ENCODE measurements around the gene QSOX2.

Gene QSOX2

DNA sequence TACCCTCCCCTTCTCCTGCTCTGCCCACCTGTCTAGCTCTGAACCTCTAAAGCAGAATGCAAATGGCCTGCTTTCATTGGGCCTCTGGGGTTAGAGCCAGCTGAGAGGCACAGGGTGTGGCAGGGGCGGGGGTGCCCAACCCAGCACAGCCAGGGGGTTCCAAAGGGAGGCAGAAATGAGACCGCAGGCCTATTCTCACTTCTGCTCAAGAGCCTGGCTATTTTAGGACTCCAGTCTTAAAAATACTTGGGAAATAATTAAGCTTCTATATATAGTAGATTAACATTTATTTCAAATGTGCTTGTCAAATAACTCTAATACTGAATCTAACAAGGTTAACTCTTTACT, 5.7 kb downstream of the QSOX2 start:
- H3K14ac ChIP-seq (ENCODE audit: low read length), result no peak overlapping the region
- no peaks in the 10 kb centered on the region for H3K27me3 ChIP-seq (ENCODE audit: control insufficient read depth in 3 of 3, insufficient read depth in 3 of 3, low read depth in 1 of 3, low read length in 3 of 3)
- no peak overlapping the region for H4K91ac ChIP-seq (ENCODE audit: low read depth, low read length, poor library complexity)
- H3K9ac ChIP-seq (ENCODE audit: low read depth, low read length, poor library complexity), result no peak overlapping the region
- H2AK5ac ChIP-seq (ENCODE audit: low read depth, low read length), result no peak overlapping the region
- H3K18ac ChIP-seq (ENCODE audit: low read length), result no peak overlapping the region
- no peak overlapping the region for H3K4ac ChIP-seq (ENCODE audit: low read length)
- H2BK15ac ChIP-seq (ENCODE audit: low read length), result no peak overlapping the region
- peaks cover 19% of the 10 kb centered on the region for H3K79me1 ChIP-seq (ENCODE audit: low read depth, low read length)
- H2BK5ac ChIP-seq (ENCODE audit: low read length), result no peak overlapping the region
- no peak overlapping the region for H2AFZ ChIP-seq (ENCODE audit: low read length)
- H4K8ac ChIP-seq (ENCODE audit: low read depth, low read length), result no peak overlapping the region
- no peak overlapping the region for H3K4me2 ChIP-seq (ENCODE audit: insufficient read depth, low read length, poor library complexity, severe bottlenecking)
- H3K9me3 ChIP-seq (replicated peaks in 1 of 2; ENCODE audit: control insufficient read depth in 2 of 2, insufficient read depth in 1 of 2, low read depth in 1 of 2, low read length in 2 of 2), result no peaks in the 10 kb centered on the region
- no CpG with 5 or more reads among the region's 2 CpGs for WGBS, 2 donors (ENCODE audit: extremely low coverage in 2 of 2, insufficient read length in 2 of 2, insufficient replicate concordance in 1 of 2)
- no peak overlapping the region for H2BK12ac ChIP-seq (ENCODE audit: low read length)
- peaks cover 21 to 38% of the 10 kb centered on the region in 2 donors for H3K36me3 ChIP-seq (replicated peaks in 1 of 2; ENCODE audit: control insufficient read depth in 2 of 2, insufficient read depth in 2 of 2, low read length in 2 of 2)
- DNase-seq (ENCODE audit: low spot score), result no peak
- H3K4me3 ChIP-seq (ENCODE audit: low read length in 2 of 2), result no peak overlapping the region
- H3K23ac ChIP-seq (ENCODE audit: low read depth, low read length, poor library complexity), result no peak overlapping the region
- H3K4me1 ChIP-seq (ENCODE audit: control insufficient read depth in 2 of 2, insufficient read depth in 1 of 2, low read depth in 1 of 2, low read length in 2 of 2), result peaks cover 6 to 21% of the 10 kb centered on the region in 2 donors
- H3K27ac ChIP-seq (replicated peaks; ENCODE audit: low read length), result no peak overlapping the region
- no peak overlapping the region for H2BK120ac ChIP-seq (ENCODE audit: low read depth, low read length)

DNA sequence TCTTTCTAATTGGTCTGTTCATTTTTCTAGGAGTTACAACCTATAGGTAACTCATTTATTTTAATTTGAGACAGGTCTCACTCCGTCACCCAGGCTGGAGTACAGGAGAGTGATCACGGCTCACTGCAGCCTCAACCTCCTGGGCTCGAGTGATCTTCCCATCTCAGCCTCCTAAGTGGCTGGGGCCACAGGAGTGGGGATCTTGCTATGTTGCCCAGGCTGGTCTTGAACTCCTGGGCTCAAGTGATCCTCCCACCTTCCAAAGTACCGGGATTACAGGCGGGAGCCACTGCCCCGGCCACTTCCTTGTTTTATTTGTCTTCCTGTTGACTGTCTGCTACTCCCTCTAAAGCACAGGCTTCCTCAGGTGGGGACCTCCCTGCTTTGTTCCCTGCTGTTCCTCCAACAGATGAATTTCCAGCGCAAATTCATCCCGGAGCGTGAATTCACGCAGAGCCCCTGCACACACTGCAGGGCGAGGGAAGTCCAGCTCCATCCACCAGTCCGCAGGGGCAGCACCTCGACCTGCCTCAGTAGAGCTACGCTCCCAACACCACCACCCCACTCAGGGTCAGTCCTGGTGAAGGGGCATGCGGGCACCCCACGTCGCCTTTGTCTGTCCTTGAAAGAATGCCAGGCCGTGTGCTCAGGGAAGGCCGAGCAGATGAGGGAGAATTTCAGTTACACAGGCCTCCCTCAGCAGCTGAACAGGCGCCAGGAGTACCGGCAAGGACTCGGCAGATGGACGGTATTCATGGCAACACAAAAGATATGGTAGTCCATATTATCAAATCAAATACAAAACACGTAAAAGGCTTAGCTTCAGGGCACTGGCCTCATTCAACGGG, 6.3 kb downstream of the QSOX2 start:
- Histone ChIP-seq H2BK120ac (ENCODE audit: low read depth, low read length) (no peak overlapping the region), H2BK12ac (ENCODE audit: low read length) (no peak overlapping the region), H3K23ac (ENCODE audit: low read depth, low read length, poor library complexity) (no peak overlapping the region), H3K14ac (ENCODE audit: low read length) (no peak overlapping the region), H4K91ac (ENCODE audit: low read depth, low read length, poor library complexity) (no peak overlapping the region), H3K9ac (ENCODE audit: low read depth, low read length, poor library complexity) (no peak overlapping the region), H2BK5ac (ENCODE audit: low read length) (no peak overlapping the region), H3K9me3 (replicated peaks in 1 of 2; ENCODE audit: control insufficient read depth in 2 of 2, insufficient read depth in 1 of 2, low read depth in 1 of 2, low read length in 2 of 2) (no peaks in the 10 kb centered on the region), H3K4me2 (ENCODE audit: insufficient read depth, low read length, poor library complexity, severe bottlenecking) (no peak overlapping the region), H3K4me3 (ENCODE audit: low read length in 2 of 2) (no peak overlapping the region), H4K8ac (ENCODE audit: low read depth, low read length) (no peak overlapping the region), H3K4me1 (ENCODE audit: control insufficient read depth in 2 of 2, insufficient read depth in 1 of 2, low read depth in 1 of 2, low read length in 2 of 2) (peaks cover 2 to 18% of the 10 kb centered on the region in 2 donors), H3K27ac (replicated peaks; ENCODE audit: low read length) (no peak overlapping the region), H2AK5ac (ENCODE audit: low read depth, low read length) (no peak overlapping the region), H3K79me1 (ENCODE audit: low read depth, low read length) (peaks cover 25% of the 10 kb centered on the region), H3K36me3 (replicated peaks in 1 of 2; ENCODE audit: control insufficient read depth in 2 of 2, insufficient read depth in 2 of 2, low read length in 2 of 2) (peaks cover 24 to 43% of the 10 kb centered on the region in 2 donors), H2AFZ (ENCODE audit: low read length) (no peak overlapping the region), H3K18ac (ENCODE audit: low read length) (no peak overlapping the region), H2BK15ac (ENCODE audit: low read length) (no peak overlapping the region), H3K27me3 (ENCODE audit: control insufficient read depth in 3 of 3, insufficient read depth in 3 of 3, low read depth in 1 of 3, low read length in 3 of 3) (no peaks in the 10 kb centered on the region), H3K4ac (ENCODE audit: low read length) (no peak overlapping the region)
- no CpG with 5 or more reads among the region's 25 CpGs for WGBS, 2 donors (ENCODE audit: extremely low coverage in 2 of 2, insufficient read length in 2 of 2, insufficient replicate concordance in 1 of 2)
- DNase-seq (ENCODE audit: low spot score), result no peak

GRCh38 chr9:136238342-136238732, 7.3 kb downstream of the QSOX2 start:
- H3K9ac ChIP-seq (ENCODE audit: low read depth, low read length, poor library complexity), result peak overlapping the region; percentile 25
- no peak overlapping the region for H4K8ac ChIP-seq (ENCODE audit: low read depth, low read length)
- peak overlapping the region in 1 of 2 donors; percentile 12 for H3K4me3 ChIP-seq (ENCODE audit: low read length in 2 of 2)
- peaks cover 28 to 52% of the 10 kb centered on the region in 2 donors for H3K36me3 ChIP-seq (replicated peaks in 1 of 2; ENCODE audit: control insufficient read depth in 2 of 2, insufficient read depth in 2 of 2, low read length in 2 of 2)
- H3K27me3 ChIP-seq (ENCODE audit: control insufficient read depth in 3 of 3, insufficient read depth in 3 of 3, low read depth in 1 of 3, low read length in 3 of 3), result no peaks in the 10 kb centered on the region
- WGBS, 2 donors (ENCODE audit: extremely low coverage in 2 of 2, insufficient read length in 2 of 2, insufficient replicate concordance in 1 of 2), result no CpG with 5 or more reads among the region's 12 CpGs
- peak overlapping the region; percentile 56 for H2AK5ac ChIP-seq (ENCODE audit: low read depth, low read length)
- H3K79me1 ChIP-seq (ENCODE audit: low read depth, low read length), result peaks cover 25% of the 10 kb centered on the region
- no peak overlapping the region for H2AFZ ChIP-seq (ENCODE audit: low read length)
- H3K9me3 ChIP-seq (replicated peaks in 1 of 2; ENCODE audit: control insufficient read depth in 2 of 2, insufficient read depth in 1 of 2, low read depth in 1 of 2, low read length in 2 of 2), result no peaks in the 10 kb centered on the region
- no peak overlapping the region for H3K23ac ChIP-seq (ENCODE audit: low read depth, low read length, poor library complexity)
- no peak overlapping the region for H2BK5ac ChIP-seq (ENCODE audit: low read length)
- no peak for DNase-seq (ENCODE audit: low spot score)
- no peak overlapping the region for H3K27ac ChIP-seq (replicated peaks; ENCODE audit: low read length)
- no peak overlapping the region for H3K4ac ChIP-seq (ENCODE audit: low read length)
- no peak overlapping the region for H2BK12ac ChIP-seq (ENCODE audit: low read length)
- no peak overlapping the region for H2BK15ac ChIP-seq (ENCODE audit: low read length)
- no peak overlapping the region for H2BK120ac ChIP-seq (ENCODE audit: low read depth, low read length)
- no peak overlapping the region for H3K4me2 ChIP-seq (ENCODE audit: insufficient read depth, low read length, poor library complexity, severe bottlenecking)
- H4K91ac ChIP-seq (ENCODE audit: low read depth, low read length, poor library complexity), result no peak overlapping the region
- no peak overlapping the region for H3K14ac ChIP-seq (ENCODE audit: low read length)
- peaks cover 0 to 8% of the 10 kb centered on the region in 2 donors for H3K4me1 ChIP-seq (ENCODE audit: control insufficient read depth in 2 of 2, insufficient read depth in 1 of 2, low read depth in 1 of 2, low read length in 2 of 2)
- no peak overlapping the region for H3K18ac ChIP-seq (ENCODE audit: low read length)

DNA sequence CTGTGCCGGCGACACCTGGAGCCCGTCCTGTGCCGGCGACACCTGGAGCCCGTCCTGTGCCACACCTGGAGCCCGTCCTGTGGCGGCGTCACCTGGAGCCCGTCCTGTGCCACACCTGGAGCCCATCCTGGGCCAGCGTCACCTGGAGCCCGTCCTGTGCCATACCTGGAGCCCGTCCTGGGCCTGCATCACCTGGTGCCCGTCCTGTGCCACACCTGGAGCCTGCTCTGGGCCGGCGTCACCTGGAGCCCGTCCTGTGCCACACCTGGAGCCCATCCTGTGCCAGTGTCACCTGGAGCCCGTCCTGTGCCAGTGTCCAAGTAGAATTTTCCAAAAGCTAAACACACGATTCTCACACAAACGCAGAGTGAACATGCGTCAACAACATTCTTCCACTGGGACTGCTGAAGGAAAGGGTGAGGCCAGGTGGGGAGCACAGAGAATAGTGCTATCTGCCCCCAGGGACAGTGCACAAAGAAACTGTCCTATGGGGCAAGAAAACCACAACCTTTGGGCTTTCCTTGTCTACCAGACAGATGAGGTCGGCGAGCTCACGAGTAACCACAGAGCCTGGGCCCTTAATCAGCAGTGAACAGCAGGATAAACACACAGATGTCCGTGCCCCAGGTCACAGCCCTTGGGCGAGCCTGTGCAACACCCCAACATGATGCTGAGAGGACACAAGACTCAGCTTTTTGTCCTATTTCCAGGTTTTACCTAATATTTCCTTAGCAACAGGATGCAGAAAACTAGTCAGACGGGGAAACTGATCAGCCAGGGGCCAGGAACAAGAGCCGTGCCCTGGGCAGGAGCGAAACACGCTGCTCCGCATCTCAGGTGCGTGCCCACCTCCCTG, 7.9 kb downstream of the QSOX2 start:
- WGBS, 2 donors (ENCODE audit: extremely low coverage in 2 of 2, insufficient read length in 2 of 2, insufficient replicate concordance in 1 of 2), result no CpG with 5 or more reads among the region's 32 CpGs
- Histone ChIP-seq H3K4me1 (ENCODE audit: control insufficient read depth in 2 of 2, insufficient read depth in 1 of 2, low read depth in 1 of 2, low read length in 2 of 2) (peaks cover 0 to 3% of the 10 kb centered on the region in 2 donors), H3K18ac (ENCODE audit: low read length) (no peak overlapping the region), H2AFZ (ENCODE audit: low read length) (no peak overlapping the region), H2BK12ac (ENCODE audit: low read length) (no peak overlapping the region), H3K4ac (ENCODE audit: low read length) (no peak overlapping the region), H3K9ac (ENCODE audit: low read depth, low read length, poor library complexity) (peak overlapping the region; percentile 25), H3K23ac (ENCODE audit: low read depth, low read length, poor library complexity) (no peak overlapping the region), H2BK15ac (ENCODE audit: low read length) (no peak overlapping the region), H3K27ac (replicated peaks; ENCODE audit: low read length) (no peak overlapping the region), H3K36me3 (replicated peaks in 1 of 2; ENCODE audit: control insufficient read depth in 2 of 2, insufficient read depth in 2 of 2, low read length in 2 of 2) (peaks cover 26 to 54% of the 10 kb centered on the region in 2 donors), H2BK120ac (ENCODE audit: low read depth, low read length) (no peak overlapping the region), H3K4me3 (ENCODE audit: low read length in 2 of 2) (no peak overlapping the region), H2BK5ac (ENCODE audit: low read length) (no peak overlapping the region), H3K9me3 (replicated peaks in 1 of 2; ENCODE audit: control insufficient read depth in 2 of 2, insufficient read depth in 1 of 2, low read depth in 1 of 2, low read length in 2 of 2) (no peaks in the 10 kb centered on the region), H3K4me2 (ENCODE audit: insufficient read depth, low read length, poor library complexity, severe bottlenecking) (no peak overlapping the region), H3K14ac (ENCODE audit: low read length) (no peak overlapping the region), H2AK5ac (ENCODE audit: low read depth, low read length) (no peak overlapping the region), H4K8ac (ENCODE audit: low read depth, low read length) (no peak overlapping the region), H3K79me1 (ENCODE audit: low read depth, low read length) (peaks cover 23% of the 10 kb centered on the region), H3K27me3 (ENCODE audit: control insufficient read depth in 3 of 3, insufficient read depth in 3 of 3, low read depth in 1 of 3, low read length in 3 of 3) (no peaks in the 10 kb centered on the region), H4K91ac (ENCODE audit: low read depth, low read length, poor library complexity) (no peak overlapping the region)
- DNase-seq (ENCODE audit: low spot score), result no peak

Data from neuronal stem cell (in vitro differentiated cells).